Ishikawa (cell line): ENCODE results near the gene CUEDC2.

Experiments used
- CEBPB ChIP-seq: IDR thresholded peaks from 2 replicates; pipeline ENCODE4 v1.6.1; 2012
- CREB1 ChIP-seq: IDR thresholded peaks from 2 replicates; pipeline ENCODE4 v1.6.1; 2012; ENCODE audit warnings: low read depth
- EGR1 ChIP-seq: IDR thresholded peaks from 2 replicates; pipeline ENCODE4 v1.6.1; 2012
- EP300 ChIP-seq: IDR thresholded peaks from 2 replicates; pipeline ENCODE4 v1.6.1; 2012; ENCODE audit warnings: borderline replicate concordance
- FOXM1 ChIP-seq: IDR thresholded peaks from 2 replicates; pipeline ENCODE4 v1.6.1; 2012; ENCODE audit warnings: low read depth, borderline replicate concordance
- MAX ChIP-seq: IDR thresholded peaks from 2 replicates; pipeline ENCODE4 v1.6.1; 2012
- NFIC ChIP-seq: IDR thresholded peaks from 2 replicates; pipeline ENCODE4 v1.6.1; 2012
- RAD21 ChIP-seq: IDR thresholded peaks from 2 replicates; pipeline ENCODE4 v1.6.1; 2012; ENCODE audit warnings: low read depth
- REST ChIP-seq: IDR thresholded peaks from 2 replicates; pipeline ENCODE4 v1.6.1; 2012; ENCODE audit warnings: low read depth, mild to moderate bottlenecking
- TAF1 ChIP-seq: IDR thresholded peaks from 2 replicates; pipeline ENCODE4 v1.6.1; 2012; ENCODE audit warnings: low read depth, mild to moderate bottlenecking
- TCF12 ChIP-seq: IDR thresholded peaks from 2 replicates; pipeline ENCODE4 v1.6.1; 2012; ENCODE audit warnings: low read depth
- TEAD4 ChIP-seq: IDR thresholded peaks from 2 replicates; pipeline ENCODE4 v1.6.1; 2012
- USF1 ChIP-seq: IDR thresholded peaks from 2 replicates; pipeline ENCODE4 v1.6.1; 2012
- YY1 ChIP-seq: IDR thresholded peaks from 2 replicates; pipeline ENCODE4 v1.6.1; 2012; ENCODE audit warnings: low read depth
- ZBTB7A ChIP-seq: IDR thresholded peaks from 2 replicates; pipeline ENCODE4 v1.6.1; 2012; ENCODE audit warnings: low read depth

The CUEDC2 gene

GRCh38 chr10:102397222-102398171 lies 34.9 kb downstream of the CUEDC2 start:
- no peak for TF ChIP-seq TEAD4
- TF ChIP-seq EGR1, result no peak
- no peak for TF ChIP-seq NFIC
- TF ChIP-seq TCF12, result no peak
- no peak for TF ChIP-seq CEBPB
- no peak for TF ChIP-seq ZBTB7A
- TF ChIP-seq MAX, result no peak
- no peak for TF ChIP-seq USF1
- no peak for TF ChIP-seq CREB1
- no peak for TF ChIP-seq EP300
- TF ChIP-seq RAD21, result no peak
- TF ChIP-seq YY1, result no peak

- TF ChIP-seq EGR1 (no peak), ZBTB7A (no peak), RAD21 (no peak), TAF1 (no peak), TCF12 (no peak), NFIC (no peak), CEBPB (no peak), MAX (no peak), EP300 (no peak), TEAD4 (no peak), YY1 (no peak), CREB1 (no peak), REST (no peak), USF1 (no peak), FOXM1 (no peak)
Measured at GRCh38 chr10:102396730-102397151, 35.6 kb downstream of the CUEDC2 start.

- TF ChIP-seq ZBTB7A (no peak), FOXM1 (no peak), TCF12 (no peak), MAX (no peak), REST (no peak), RAD21 (no peak), YY1 (no peak), CREB1 (no peak), CEBPB (no peak), TEAD4 (no peak), USF1 (no peak), NFIC (no peak), EGR1 (no peak), TAF1 (no peak)
Measured at GRCh38 chr10:102396317-102396650, 36.1 kb downstream of the CUEDC2 start.

- no peak for TF ChIP-seq EP300
- peak; percentile 58; the same call in 1 of the 2 replicates for TF ChIP-seq ZBTB7A
- TF ChIP-seq YY1, result no peak
- no peak for TF ChIP-seq TCF12
- TF ChIP-seq RAD21, result no peak
- TF ChIP-seq USF1, result no peak
- no peak for TF ChIP-seq NFIC
- peak; percentile 67 for TF ChIP-seq TEAD4
- TF ChIP-seq CEBPB, result no peak
- TF ChIP-seq CREB1, result peak; percentile 92
- peak; percentile 59; the same call in 1 of the 2 replicates for TF ChIP-seq TAF1
- TF ChIP-seq MAX, result no peak; the same call in 1 of the 2 replicates
- peak; percentile 35; the same call in 1 of the 2 replicates for TF ChIP-seq EGR1
- no peak for TF ChIP-seq FOXM1
- no peak for TF ChIP-seq REST
Measured at GRCh38 chr10:102395400-102396316, 36.7 kb downstream of the CUEDC2 start, which contains the start of gene NFKB2. TSS of gene NFKB2 (plus strand) at chr10:102395705. CDS start at chr10:102395960, 255 bp downstream.
